B cell (primary cell): ENCODE results near the gene SMG1. TPM values are rescaled to one million over a fixed set of nuclear protein-coding genes. Genes with fewer than 3 reads are reported as not detected.

ENCODE experiments used
- polyA plus RNA-seq: library from polyadenylated mRNA; depleted of rRNA; stranded (reverse); fragments of >200 nt; gene quantifications from 2 replicates; pipeline ENCODE4 v1.2.3, GENCODE V29; 2012
- total RNA-seq, 2 donors: library from RNA; stranded (reverse); fragments of 120-200 nt in 1 of 2; gene quantifications; 1 replicate in 1 of 2; 2 replicates in 1 of 2; pipeline versions ENCODE4 v1.2.3 to v1.2.4, GENCODE V29; 2013 to 2022

Gene SMG1
- total and polyA plus RNA-seq, 2 donors (not counting 1 experiment from before 2014, with no cell fraction given): 23.2 to 256 TPM

Other genes starting within 250 kb of the SMG1 start
- 2,146 and 2,321 TPM in 2 replicates for gene RPS15A, start 136.1 kb downstream of the SMG1 start, total RNA-seq
- gene RPS15A, start 136.1 kb downstream of the SMG1 start, polyA plus RNA-seq: 4,835 and 5,957 TPM in 2 replicates
- gene ARL6IP1, start 124.9 kb downstream of the SMG1 start, total RNA-seq: 106 and 109 TPM in 2 replicates
- gene ARL6IP1, start 124.9 kb downstream of the SMG1 start, polyA plus RNA-seq: 52.0 and 144 TPM in 2 replicates
- gene TMC7, start 57.5 kb upstream of the SMG1 start, total RNA-seq: not detected in 2 replicates
- 0.04 TPM in 1 of 2 replicates, not detected in the other for gene TMC7, start 57.5 kb upstream of the SMG1 start, polyA plus RNA-seq
- gene COQ7, start 141.2 kb upstream of the SMG1 start, total RNA-seq: 19.4 and 19.5 TPM in 2 replicates
- 8.1 and 8.6 TPM in 2 replicates for gene COQ7, start 141.2 kb upstream of the SMG1 start, polyA plus RNA-seq
- gene ITPRIPL2, start 187.6 kb upstream of the SMG1 start, total RNA-seq: 14.6 and 15.4 TPM in 2 replicates
- 0.40 and 1.1 TPM in 2 replicates for gene ITPRIPL2, start 187.6 kb upstream of the SMG1 start, polyA plus RNA-seq
- gene SYT17, start 241.8 kb upstream of the SMG1 start, total RNA-seq: 25.1 and 27.7 TPM in 2 replicates
- gene SYT17, start 241.8 kb upstream of the SMG1 start, polyA plus RNA-seq: 19.8 and 24.9 TPM in 2 replicates